ENCODE results near the gene SV2A.

- TF ChIP-seq CTCF (IDR thresholded peaks at IDR 0.05; ENCODE audit: low read length) = no peak
- TF ChIP-seq EZH2phosphoT487 (IDR thresholded peaks at IDR 0.05; ENCODE audit: low read length) = no peak
These were observed 35.8 kb downstream of the SV2A start for GRCh38 chr1:149881876-149882275.

Data from MM.1S (cell line).